ENCODE data around the gene NSUN2.
"Not testable (repeated sequence)": the region's sequence is repeated elsewhere in the genome, so short reads cannot be mapped to it uniquely, and the experiment has no call there.

Gene NSUN2

DNA sequence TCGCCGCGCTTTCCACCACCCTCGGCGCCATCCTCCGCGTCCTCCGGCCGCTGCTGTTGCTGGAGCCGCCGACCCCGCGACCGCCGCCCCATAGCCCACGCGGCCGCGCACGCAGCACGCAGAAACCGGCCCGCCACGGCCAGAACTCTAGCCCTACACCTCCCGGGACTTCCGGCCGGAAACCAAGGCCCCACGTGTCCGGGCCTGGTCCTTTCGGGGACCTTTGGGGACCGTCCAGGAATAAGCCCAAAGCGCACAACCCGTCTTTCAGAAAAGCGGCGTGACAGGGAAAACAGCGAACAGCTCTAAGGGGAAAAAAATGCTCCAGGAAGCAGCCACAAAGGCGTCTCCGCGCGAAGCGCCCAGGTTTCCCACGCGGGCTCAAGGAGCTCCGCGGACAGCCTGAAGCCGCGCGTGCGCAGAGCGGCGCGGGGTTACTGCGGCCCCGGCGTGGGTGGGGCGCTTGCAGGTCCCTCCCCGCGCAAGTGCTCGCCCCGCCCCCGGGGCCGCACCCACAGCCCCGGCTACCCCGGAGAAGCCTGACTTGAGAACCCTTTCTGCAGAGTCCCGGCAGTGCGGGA, at the start of gene NSUN2, which contains the start of gene SRD5A1:
Gene NSUN2, minus strand, starts transcription at position 157 of the 581 bp plus-strand sequence. Its CDS starts 65 bp downstream, at position 92.
Gene SRD5A1, plus strand, starts transcription at position 553 of the 581 bp plus-strand sequence. CDS start 137 bp downstream, outside the sequence.
- in situ Hi-C loops (cut with MboI; ENCODE audit: low sequenced_read_pairs) = no loop called here

GRCh38 chr5:6682239-6682638, 49.4 kb upstream of the NSUN2 start:
- in situ Hi-C loops (cut with MboI; ENCODE audit: low sequenced_read_pairs) = no loop called here

GRCh38 chr5:6681682-6682081, 48.8 kb upstream of the NSUN2 start:
- in situ Hi-C loops (cut with MboI; ENCODE audit: low sequenced_read_pairs) = no loop called here

GRCh38 chr5:6680922-6681321, 48.1 kb upstream of the NSUN2 start:
- in situ Hi-C loops (cut with MboI; ENCODE audit: low sequenced_read_pairs) = no loop called here

- in situ Hi-C loops (cut with MboI; ENCODE audit: low sequenced_read_pairs) = no loop called here
These were observed 45.5 kb upstream of the NSUN2 start for GRCh38 chr5:6678385-6678784.

- in situ Hi-C loops (cut with MboI; ENCODE audit: low sequenced_read_pairs) = no loop called here
These were observed 43.9 kb upstream of the NSUN2 start for GRCh38 chr5:6676702-6677101.

DNA sequence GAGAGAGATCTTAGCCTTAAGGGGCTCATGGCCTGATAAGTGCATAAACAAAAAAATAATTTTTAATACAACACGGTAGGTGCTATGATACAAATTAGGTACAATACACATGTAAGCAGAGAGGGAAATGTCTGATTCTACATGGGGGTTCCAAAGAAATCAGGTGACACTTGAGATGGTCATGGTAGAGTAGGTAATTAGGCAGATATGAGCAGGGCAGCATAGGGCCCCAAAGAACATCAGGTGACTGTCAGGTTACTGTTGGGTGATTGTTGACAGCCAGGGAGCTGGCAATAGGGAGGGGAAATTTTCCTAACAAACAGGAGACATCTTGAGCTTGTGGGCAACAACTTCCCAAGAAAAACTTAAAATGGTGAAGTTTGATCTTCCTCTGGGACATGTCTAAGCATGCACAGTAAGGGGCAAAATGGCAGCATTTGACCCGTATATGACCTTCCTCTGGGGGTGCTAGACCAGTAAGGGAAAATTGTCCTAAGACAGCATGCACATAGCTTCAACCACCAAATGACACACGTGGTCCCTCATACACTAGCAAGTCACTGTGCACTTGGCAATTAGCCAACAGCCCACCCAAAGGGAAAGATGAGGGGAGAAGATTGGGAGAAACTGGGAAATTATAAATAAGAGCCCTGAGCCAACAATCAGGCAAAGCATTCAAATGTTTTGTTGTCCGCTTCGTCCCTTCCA, 43.1 kb upstream of the NSUN2 start:
- in situ Hi-C loops (cut with MboI; ENCODE audit: low sequenced_read_pairs) = no loop called here

GRCh38 chr5:6674886-6675285, 42.0 kb upstream of the NSUN2 start:
- in situ Hi-C loops (cut with MboI; ENCODE audit: low sequenced_read_pairs) = no loop called here

GRCh38 chr5:6674421-6674820, 41.6 kb upstream of the NSUN2 start:
- in situ Hi-C loops (cut with MboI; ENCODE audit: low sequenced_read_pairs) = no loop called here

GRCh38 chr5:6673963-6674362, 41.1 kb upstream of the NSUN2 start:
- in situ Hi-C loops (cut with MboI; ENCODE audit: low sequenced_read_pairs) = no loop called here

GRCh38 chr5:6673031-6673430, 40.2 kb upstream of the NSUN2 start:
- in situ Hi-C loops (cut with MboI; ENCODE audit: low sequenced_read_pairs) = no loop called here

GRCh38 chr5:6668717-6669116, 35.9 kb upstream of the NSUN2 start:
- in situ Hi-C loops (cut with MboI; ENCODE audit: low sequenced_read_pairs) = not testable (repeated sequence)

- in situ Hi-C loops (cut with MboI; ENCODE audit: low sequenced_read_pairs) = no loop called here
These were observed 34.8 kb upstream of the NSUN2 start for GRCh38 chr5:6667648-6668047.

GRCh38 chr5:6666762-6667161, 33.9 kb upstream of the NSUN2 start:
- in situ Hi-C loops (cut with MboI; ENCODE audit: low sequenced_read_pairs) = no loop called here

DNA sequence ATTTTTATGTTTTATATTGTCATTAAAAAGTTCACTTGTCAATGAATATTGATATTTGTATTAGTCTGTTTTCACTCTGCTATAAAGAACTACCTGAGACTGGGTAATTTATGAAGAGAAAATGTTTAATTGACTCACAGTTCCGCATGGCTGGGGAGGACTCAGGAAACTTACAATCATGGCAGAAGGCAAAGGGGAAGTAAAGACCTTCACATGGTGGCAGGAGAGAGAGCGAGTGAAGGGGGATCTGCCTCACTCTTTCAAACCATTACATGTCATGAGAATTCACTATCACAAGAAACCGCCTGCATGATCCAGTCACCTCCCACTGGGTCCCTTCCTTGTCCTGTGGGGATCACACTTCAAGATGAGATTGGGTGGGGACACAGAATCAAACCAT, 27.8 kb upstream of the NSUN2 start:
- in situ Hi-C loops (cut with MboI; ENCODE audit: low sequenced_read_pairs) = no loop called here

DNA sequence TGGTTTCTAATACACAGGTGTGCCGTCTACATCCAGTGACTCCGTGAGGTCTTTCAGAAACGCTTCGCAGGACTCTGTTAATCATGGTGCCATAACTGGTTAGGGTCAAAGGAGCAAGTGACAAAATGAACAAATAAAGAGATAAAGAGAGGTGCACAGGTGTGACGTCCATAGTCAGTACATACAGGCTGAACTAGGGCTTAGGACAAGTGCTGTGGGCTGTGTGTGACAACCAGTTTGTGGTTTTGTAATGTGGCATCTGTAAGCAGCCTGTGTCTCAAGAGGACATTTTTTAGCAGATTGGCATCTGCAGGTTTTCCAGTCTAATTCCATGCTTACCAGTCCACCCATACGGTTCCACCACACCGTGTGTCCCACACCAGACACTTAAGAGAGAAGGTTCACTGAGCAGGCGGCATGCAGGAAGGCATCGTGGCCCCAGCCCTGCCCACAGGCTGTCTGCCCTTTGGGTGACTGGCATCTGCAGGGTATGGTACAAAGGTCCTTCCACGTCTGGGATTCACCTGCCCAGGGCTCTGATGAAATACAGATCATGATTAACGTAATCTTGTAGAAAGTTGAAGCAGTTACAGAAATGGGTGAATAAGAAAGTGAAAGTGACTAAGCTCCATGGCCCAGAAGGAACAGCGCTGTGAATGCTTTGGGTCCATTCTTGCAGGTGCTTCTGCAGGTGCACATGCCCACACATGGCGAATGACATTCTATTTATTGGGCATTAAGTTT, 27.3 kb upstream of the NSUN2 start:
- in situ Hi-C loops (cut with MboI; ENCODE audit: low sequenced_read_pairs) = no loop called here

DNA sequence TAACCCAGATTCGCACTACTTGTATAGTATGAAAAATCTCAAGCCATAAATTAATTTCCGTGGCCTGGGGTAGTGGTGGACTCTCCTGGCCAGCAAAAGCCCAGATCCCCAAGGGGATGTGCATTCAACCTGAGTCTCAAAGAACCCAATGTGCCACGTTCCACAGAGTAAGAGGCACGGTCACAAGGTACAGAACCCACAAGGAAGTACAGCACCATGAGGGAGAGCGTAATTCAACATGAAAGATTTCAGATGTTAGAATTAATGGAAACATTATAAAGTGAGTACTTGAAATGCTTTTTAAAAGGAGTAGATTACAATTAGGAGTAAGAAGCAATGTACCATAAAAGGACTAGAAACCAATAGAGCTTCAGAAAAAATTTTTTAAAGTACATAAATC, 23.8 kb upstream of the NSUN2 start:
- in situ Hi-C loops (cut with MboI; ENCODE audit: low sequenced_read_pairs) = no loop called here

GRCh38 chr5:6655432-6655831, 22.6 kb upstream of the NSUN2 start:
- in situ Hi-C loops (cut with MboI; ENCODE audit: low sequenced_read_pairs) = no loop called here

GRCh38 chr5:6652025-6652424, 19.2 kb upstream of the NSUN2 start:
- in situ Hi-C loops (cut with MboI; ENCODE audit: low sequenced_read_pairs) = no loop called here

GRCh38 chr5:6649681-6650080, 16.8 kb upstream of the NSUN2 start:
- in situ Hi-C loops (cut with MboI; ENCODE audit: low sequenced_read_pairs) = no loop called here

- in situ Hi-C loops (cut with MboI; ENCODE audit: low sequenced_read_pairs) = no loop called here
These were observed 16.3 kb upstream of the NSUN2 start for GRCh38 chr5:6649186-6649585.
